Midbrain (tissue), 1 donor: ENCODE results near the gene PAMR1.

Experiments used
- DNase-seq: peaks from one replicate; lab custom pipeline; 2025; lab: John Stamatoyannopoulos, UW

Gene PAMR1

DNA sequence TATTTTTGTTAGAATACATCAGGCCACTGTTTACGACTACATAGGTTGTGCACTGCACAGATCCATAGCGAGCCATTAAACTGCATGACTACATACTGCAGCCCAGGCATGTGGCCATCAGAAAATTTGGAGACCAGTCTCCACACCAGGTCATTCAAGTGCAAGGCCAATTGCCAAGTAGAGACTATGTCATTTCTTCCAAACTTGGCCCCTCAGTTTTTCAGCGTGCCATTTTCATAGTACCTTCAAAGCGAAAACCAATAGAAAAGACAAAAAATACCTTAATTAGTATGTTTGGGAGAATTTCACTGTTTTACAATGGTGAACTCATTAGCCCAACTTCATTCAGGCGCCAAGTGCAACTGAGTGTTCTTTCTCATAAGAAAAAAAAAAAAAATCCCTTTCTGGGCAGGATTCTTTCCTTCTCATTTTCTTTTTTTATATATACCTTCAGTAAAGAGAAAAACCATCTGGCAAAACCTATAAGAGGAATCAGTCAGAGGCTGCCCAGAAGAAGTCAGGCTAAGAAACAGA is 30.4 kb downstream of the PAMR1 start:
- peak; percentile 58 for DNase-seq

DNA sequence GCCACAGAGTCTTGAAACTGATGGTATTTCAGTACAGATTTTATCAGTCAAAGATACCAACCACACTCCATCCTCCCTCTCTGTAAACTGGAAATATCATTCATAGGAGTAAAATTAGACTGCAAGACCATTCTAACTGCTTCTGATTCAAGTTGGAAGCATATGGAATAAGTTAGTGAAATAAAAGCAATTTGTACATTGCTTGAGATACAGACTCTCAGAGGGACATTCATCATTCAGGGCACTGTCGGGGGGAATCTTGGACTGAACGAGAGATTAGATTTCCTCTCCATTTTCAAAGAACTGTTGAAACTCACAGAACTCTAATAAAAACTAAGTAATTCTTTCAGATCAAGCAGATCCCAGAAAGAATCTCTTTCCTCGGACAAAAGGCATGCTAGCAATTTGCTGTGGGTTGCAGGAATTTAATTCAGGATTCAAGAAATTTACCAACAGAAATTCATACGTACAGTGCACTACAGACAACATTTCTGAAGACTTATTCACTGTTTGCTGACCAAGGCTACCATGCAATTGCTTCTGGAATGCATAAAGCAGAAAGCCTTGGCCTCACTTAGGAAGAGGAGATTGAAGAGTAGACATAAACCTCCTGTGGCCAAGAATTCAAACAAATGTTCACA is 34.1 kb downstream of the PAMR1 start:
- no peak for DNase-seq

DNA sequence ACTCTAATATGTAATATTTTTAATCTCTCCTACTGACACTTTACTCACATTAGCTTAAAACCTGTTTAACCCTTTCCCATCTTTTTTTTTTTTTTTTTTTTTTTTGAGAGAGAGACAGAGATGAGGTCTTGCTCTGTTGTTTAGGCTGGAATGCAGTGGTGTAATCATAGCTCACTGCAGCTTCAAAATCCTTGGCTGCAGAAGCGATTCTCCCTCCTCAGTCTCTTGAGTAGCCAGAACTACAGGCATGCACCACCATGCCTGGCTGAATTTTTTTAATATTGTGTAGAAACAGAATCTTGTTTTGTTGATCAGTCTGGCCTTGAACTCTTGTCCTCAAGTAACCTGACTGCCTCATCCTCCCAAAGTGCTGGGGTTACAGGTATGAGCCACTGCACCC is 37.3 kb downstream of the PAMR1 start:
- no peak for DNase-seq

DNA sequence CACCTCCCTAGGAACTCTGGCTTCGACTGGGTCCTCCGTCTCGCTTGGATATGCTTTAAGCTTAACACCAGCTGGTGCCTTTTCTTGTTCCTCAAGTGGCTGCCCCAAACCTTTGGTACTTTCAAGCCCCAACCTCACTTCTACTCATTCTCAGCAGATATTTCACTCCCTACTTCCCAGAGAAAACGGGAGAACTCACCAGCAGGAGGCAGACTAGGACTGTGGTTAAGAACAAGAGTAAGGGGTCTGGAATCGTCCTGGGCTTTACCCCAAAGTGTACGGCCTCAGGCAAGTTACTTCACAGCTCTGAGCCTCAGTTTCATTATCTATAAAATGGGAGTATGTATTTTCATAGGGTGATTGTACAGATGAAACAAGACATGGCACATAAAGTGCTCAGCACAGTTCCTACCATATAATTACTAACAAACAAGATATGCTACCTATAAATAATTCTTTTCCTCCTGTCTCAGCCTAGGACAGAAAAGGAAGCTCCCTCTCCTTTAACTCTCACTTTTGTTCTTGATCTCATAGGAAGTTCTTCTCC is 37.8 kb downstream of the PAMR1 start:
- DNase-seq: peak; percentile 20

DNA sequence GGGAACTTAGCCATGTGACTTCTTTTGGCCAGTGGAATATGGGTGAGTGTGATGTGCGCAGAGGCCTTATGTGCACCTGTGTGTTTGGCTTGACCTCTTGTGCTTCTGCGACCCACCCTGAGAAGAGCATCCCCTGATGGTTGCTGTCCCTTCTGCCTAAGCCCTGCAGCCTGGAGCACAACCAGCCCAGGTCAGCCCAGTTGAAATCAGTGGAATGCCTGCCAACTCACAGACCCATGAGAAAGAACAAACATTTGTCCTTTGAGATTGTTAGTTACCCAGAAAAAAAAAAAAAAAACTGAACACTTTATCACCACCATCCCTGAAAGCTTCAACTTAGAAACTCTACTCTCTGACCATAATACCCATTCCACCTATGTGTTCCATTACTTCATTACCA is 38.5 kb downstream of the PAMR1 start:
- no peak for DNase-seq

DNA sequence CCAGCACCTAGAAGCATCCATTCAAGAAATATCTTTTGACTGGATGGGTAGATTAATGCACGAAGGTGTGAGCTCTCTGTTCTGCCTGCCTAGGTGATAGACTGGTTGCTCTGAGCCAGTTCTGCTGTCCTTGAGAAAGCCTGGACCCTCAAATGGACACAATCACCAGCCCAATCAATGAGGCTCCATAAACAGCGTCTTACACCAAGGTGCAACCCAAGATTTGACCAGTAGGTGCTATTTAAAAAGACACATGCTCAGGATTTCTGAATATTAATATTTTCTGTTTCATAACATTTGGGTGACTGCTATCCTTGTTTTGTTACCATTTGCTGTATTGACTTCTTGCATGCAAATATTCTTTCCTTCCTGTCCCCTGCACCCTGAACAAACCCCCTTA is 39.0 kb downstream of the PAMR1 start:
- no peak for DNase-seq

DNA sequence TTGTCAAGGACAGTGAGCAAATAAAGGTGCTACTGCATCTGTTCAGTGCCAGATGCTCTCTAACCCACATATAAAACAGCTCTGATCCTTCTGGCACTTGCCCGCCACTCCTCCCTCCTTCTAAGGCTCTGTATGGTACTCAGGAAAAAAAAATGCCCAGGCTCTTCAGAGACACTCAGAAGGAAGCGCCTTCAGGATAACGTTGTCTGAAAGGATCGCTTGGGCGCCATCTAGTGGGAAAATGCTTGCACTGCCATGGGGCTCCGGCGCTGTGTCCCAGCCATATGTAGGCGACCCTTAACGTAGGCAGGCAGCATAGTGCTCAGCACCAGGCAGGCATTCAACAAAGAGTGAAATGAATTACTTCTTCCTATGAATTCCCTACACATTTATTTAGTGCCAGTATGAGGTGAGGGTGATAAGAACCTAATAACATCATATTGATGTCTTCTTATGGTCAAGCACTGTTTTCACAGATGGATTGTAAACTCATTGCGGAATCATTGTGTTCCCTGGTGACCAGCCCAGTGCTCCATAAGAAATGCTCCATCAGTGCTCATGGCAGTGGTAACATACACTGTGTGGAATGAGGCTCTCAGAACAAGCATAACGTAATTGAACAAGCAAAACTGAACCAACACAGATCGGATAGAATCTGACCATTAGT is 39.6 kb downstream of the PAMR1 start:
- peak; percentile 79 for DNase-seq

DNA sequence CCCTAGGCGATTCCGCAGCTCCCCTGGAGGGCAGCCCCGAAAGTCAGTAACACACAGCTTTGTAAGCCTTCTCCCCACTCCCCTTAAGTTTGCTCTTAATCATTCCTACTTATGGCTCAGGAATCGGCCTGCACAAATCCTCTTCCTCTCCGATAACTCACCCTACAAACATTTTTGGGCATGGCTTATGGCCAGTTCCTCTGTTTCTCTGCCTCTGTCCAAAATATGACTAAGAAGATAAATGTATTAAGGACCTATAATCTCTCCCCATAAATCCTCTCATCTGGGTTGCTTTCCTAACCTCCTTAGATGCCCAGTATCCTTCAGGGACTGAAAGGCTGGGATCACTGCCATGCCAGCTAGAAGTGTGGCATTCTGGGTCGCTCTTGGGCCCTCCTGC is 41.0 kb downstream of the PAMR1 start:
- no peak for DNase-seq

DNA sequence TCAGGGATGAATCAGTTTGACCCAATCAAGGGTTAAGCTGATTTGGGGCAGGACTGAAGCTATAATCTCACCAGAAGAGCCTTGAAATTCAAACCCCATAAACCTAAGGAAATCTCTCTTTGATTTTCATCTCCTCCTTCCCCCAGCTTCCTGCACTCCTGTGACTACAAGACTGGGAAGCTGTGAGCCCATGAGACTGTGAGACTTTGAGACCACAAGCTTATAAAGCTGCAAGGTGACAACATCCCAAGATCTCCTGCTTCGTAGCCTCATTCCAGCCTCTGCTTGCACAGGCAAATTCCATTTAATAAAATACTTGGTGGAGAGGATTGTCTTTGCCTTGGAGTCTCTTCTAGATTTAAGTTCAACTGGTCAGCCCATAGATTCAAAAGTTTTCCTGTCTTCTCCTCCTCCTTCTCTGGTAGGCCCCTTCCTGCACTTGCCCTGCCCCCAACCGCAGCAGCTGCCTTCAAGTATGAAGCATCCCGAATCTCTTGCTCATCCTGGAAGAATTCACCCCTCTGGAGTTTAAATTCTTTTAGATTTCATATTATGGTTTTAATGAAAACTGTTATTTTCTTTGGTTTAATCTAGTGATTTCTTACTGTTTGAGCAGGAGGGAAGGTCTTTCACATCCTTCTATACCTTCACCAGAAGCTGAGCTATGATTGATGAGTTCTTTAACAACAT is 42.1 kb downstream of the PAMR1 start:
- DNase-seq: no peak

DNA sequence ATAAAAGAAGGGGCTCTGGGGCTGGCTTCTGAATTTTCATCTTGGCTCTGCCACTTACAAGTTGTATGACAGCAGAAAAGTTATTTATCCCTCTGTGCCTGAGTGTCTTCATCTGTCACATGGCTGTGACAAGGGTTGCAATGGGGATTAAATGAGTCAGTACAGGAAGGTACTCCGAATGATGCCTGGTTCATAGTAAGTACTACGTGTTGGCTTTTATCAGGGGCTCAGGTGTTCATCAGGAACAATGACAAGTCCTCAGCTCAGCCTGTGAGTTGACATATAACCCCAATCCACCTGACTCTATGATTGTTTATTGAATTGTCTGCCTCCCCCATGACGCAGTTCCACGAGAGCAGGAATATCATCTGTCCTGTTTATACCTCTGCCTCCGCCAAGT is 45.7 kb downstream of the PAMR1 start:
- DNase-seq: no peak

DNA sequence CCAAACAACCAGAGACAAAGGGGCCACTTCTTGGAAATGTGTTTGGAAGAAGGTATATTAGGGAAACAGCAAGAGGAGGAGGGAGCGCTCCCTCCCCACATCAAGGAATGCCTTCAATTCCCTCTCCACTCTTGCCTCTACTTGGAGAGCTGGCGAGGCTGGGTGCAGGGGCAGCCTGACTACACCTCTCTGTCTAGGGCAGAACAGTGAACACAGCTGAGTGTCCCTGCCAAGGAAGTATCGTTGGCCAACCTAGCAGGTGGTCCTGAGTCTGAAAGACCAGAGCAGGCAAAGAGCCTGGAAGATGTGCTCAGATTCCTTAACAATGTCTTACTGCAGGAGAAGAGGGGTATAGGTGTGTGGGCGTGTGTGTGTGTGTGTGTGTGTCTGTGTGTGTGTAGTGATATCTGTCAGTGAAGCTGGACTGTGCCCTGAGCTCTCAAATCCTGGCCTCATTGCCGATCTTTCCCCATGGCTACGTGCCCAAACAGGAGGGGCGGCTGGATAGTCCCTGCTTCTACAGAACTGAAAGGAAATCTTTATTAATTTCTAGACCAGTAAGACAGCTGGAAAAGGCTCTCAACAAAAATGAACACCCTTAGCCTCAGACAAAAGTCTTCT is 46.8 kb downstream of the PAMR1 start:
- peak; percentile 63 for DNase-seq

DNA sequence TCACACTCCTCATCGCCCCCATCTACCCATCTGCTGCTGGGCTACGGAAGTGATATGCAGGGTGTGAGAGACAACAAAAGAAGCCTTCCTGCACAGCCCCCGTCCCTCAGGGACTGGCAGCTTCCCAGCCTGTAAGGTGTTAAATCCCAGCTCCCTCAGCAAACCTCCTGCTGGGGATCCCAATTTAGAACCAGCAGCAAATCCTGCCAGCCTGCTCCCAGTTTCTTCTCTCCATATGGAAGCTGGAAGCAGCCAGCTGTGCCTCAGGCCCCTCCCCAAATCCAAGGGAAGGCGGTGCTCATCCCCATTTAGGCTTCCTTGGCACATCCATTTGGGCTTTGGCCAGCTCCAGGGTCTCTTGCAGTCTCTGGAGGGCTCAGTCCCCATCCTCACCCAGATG is 47.5 kb downstream of the PAMR1 start:
- no peak for DNase-seq

DNA sequence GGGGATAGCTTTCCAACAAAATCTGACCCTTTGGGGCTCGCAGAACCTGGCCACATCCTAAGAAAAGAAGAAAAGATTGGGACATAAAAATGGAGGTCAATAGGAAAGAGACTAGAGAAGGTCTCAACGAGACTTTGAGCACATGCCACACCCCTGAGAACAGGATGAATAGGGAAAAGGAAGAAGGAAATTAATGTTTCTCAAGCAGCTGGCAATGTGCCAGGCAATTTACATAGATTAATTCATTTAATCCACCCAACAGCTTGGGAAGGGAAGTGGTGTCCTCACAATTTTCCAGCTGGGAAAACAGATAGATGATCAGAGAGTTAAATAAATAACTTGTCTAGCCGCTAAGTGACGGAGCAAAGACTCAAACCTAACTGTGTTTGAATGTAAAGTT is 50.7 kb downstream of the PAMR1 start:
- no peak for DNase-seq

DNA sequence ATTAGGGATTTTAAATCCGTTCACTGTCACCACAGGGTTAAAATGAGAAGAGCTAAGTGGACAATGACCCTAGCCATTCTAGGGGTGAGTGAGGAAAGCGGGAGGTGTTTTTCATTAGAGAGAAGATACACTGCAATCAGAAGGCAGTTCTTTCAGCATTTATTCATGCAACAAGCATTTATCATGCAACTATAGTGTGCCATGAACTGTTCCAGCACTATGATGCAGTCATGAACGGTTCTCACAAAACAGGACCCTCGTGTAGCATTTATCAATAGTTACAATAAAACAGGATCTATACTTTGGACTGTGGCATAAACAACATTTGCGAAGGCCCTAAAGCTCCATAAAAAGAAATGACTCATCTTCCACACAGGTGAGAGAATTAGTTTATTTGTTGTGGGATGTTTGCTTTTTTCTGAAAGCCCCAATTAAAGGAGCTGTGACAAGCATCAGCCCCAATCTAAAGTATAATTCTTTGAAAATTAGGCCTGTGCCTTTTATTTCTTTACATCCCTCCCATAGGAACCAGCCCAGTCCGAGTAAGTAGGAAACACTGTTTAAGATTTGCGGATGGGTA is 51.5 kb downstream of the PAMR1 start:
- no peak for DNase-seq

DNA sequence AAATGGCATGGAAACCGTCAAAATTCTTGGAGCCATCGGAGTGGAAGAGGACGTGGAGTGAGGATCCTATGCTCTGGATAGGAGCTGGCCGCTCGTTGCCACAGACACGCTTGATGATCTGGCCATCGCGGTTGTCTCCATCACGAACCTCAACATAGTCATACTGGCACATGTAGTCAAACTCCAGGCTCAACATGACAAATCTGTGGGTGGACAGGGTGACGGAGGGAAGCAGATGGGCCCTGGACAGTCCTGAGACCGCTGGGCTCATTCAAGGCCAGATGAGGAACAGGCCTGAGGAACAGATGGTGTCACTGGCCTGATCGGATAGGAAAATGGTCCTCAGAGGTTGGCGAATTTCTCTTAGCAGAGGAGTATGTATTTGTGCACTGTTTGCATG is 54.8 kb downstream of the PAMR1 start:
- DNase-seq: no peak

DNA sequence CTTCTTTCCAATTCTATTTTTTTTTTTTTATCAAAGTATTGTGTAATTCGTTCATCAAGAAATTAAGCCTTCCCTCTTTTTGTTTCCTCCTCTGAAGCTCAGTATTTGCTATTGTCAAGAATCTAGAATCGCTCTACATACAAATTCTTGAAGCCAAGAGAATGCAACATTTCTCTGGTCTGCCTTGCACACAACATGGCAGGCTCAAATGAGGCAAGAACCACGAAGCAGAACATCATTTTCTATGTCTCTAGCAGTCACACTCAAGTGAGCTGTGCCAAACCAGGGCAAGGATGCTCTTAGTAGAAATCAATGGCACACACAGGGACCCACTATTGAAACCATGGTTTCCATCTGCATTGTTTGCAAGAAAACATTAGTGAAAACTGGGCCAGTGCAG is 59.4 kb downstream of the PAMR1 start:
- DNase-seq: no peak

DNA sequence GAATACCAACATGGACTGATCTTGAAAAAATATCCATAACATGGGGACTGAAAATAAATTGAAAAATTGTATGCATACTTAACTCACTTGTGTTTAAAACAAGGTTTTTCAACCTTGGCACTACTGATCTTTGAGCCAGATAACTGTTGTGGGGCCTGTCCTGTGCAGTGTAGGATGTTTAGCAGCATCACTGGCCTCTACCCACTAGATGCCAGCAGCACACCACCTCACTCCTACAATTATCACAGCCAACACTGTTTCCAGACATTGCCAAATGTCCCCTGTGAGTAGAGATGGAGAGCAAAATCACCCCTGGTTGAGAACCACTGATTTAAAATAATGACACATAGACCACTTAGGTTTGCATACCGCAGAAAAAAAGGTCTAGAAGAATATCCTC is 61.1 kb downstream of the PAMR1 start:
- peak; percentile 27 for DNase-seq

DNA sequence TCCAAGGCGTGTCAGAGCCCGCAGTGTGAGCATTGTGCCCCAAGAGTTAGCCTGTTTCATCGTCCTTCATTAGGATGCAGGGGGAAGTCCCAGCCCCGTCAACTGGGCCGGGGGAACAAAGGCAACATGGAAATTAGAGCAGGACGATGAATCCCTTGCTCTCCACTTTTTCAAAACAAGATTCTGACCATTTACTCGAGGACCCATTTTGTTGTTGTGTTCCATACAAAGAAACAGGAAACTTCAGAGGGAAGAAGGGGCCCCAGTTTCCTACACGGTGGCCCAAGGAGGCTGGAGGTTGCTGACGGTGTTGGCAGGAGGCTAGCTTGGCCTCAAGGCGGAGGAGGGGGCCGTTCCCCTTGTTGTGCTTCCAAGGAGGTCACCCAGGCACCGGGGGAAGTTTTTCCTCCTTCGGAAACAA is 62.1 kb downstream of the PAMR1 start:
- DNase-seq: peak; percentile 49

DNA sequence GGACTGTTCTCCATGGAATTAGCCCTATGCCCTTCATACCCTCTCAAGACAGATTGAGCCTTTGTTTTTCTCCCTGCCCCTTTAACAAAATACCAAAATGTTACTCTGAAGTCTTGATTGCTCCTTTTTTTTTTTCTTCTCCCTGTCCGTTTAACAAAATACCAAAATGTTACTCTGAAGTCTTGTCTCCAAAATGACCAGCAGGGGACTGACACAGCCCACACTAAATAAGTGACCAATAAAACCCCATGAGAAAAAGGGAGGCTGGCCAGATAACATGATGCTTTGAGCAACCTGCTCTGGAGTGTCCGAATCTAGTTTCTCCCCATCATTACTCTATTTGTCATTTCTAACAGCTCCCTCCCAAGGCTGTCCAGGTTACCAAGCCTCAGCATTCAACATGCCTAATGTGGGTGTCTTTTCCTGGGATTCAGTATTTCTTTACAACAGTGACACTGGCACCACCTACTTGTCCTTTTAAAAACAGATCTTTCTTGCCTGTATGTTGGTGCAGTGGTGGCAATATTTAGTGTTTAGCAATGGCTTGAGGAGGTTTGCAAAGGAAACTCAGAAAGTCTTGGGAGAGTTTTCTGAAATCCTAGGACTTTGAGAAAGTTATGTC is 63.4 kb downstream of the PAMR1 start:
- DNase-seq: no peak

DNA sequence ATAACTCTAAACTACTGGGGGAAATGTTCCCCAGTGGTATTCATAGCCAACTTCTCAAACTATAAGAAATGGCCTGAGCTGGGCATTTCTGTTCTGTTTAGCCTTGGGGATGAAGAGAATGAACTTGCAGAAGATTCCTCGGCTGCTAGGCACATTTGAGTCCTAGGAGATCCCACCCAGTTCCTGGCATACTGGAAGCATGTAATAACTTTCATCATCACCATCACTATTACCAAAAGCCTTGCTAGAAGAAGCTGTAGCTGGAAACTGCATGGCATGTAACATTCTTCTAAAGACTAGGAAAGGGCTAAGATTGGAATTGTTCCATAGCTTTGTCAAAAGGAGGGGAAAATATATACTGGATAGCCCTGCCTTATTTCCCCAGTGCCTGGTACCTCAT is 65.9 kb downstream of the PAMR1 start:
- DNase-seq: no peak

DNA sequence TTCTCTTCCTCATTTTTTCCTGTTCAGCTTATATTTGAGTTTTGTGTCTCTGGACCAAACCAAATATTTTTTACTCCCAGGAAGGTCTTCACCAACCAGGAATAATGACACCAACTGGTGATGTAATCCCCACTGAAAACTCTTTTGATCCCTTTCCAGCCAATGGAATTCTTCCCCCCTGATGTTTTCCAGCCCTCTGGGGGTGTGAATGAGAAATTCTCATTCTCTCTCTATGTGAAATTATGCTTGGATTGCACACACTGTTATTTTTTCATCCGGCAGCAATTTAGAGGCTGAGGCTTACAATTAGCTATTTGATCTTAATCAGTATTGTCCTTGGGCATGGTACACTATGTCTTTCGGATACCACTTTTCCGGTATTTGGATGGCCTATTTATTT is 66.6 kb downstream of the PAMR1 start:
- DNase-seq: no peak

DNA sequence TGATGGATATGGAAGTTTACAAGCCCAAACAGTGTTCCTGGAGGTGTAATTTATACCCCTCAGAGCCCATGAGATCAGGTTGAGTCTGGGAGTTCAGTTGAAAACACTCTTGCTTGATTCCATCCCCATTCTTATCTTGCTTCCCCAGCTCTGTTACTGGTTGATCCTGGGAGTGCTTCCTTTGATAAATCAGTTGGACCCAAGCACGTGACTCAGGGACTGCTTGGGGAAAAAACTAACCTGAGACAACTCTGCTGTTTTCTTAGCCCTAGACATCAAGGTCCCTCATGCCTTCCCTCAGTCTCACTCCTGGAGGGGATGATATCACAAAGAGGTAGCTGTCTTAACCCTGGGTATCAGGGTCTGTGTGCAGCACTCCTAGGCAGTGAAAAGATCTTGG is 71.1 kb downstream of the PAMR1 start:
- no peak for DNase-seq
